Uterus (tissue), 4 donors: ENCODE results near the gene TRAF2. TPM values are rescaled to one million over a fixed set of nuclear protein-coding genes. Genes with fewer than 3 reads are reported as not detected.

Source experiments
- DNase-seq, 2 donors: peaks; one replicate each; pipeline ENCODE4 v3.0.0-alpha.2; 2019 to 2020
- H3K27ac ChIP-seq, 2 donors: fragments of 200-600 bp; sonication (generic); 1 replicate in 1 of 2; 2 replicates in 1 of 2; pipeline ENCODE4 v1.5.1; 2016 to 2018
- H3K27me3 ChIP-seq, 2 donors: fragments of 200-600 bp; sonication (generic); one replicate each; pipeline ENCODE4 v1.5.1; 2018 to 2019; ENCODE audit warnings: control low read depth in 1 of 2
- H3K36me3 ChIP-seq, 2 donors: fragments of 200-600 bp; sonication (generic); one replicate each; pipeline ENCODE4 v1.5.1; 2019; ENCODE audit warnings: control low read depth in 1 of 2
- H3K4me1 ChIP-seq, 2 donors: fragments of 200-600 bp; sonication (generic); one replicate each; pipeline ENCODE4 v1.5.1; 2018 to 2019; ENCODE audit warnings: control low read depth in 1 of 2
- H3K4me3 ChIP-seq, 2 donors: fragments of 200-600 bp; sonication (generic); 1 replicate in 1 of 2; 2 replicates in 1 of 2; pipeline ENCODE4 v1.5.1; 2018 to 2019; ENCODE audit warnings: mild to moderate bottlenecking in 1 of 2
- H3K9me3 ChIP-seq, 2 donors: fragments of 200-600 bp; sonication (generic); one replicate each; pipeline ENCODE4 v1.5.1; 2019; ENCODE audit warnings: control low read depth in 1 of 2
- POLR2A ChIP-seq, 2 donors: fragments of 450-650 bp; IDR thresholded peaks; one replicate each; pipeline ENCODE4 v1.6.1; 2016; ENCODE audit warnings: antibody characterized with exemption in 2 of 2, mild to moderate bottlenecking in 1 of 2, moderate library complexity in 1 of 2
- intact Hi-C: fragments of 100-400 bp; cut with DNase I; formaldehyde crosslinking; loops from one replicate; pipeline ENCODE4 v1.15.1; 2023; ENCODE audit warnings: low total_unique reads
- total RNA-seq, 4 donors: library from RNA; depleted of rRNA in 3 of 4; stranded (reverse); fragments of >200 nt in 3 of 4; gene quantifications; one replicate each; pipeline versions ENCODE4 v1.1.0 to v1.2.4, GENCODE V29; 2014 to 2023
- TF ChIP-seq, protein P1 (sequence below), 4 experiments: fragments of 200-600 bp in 2 of 4; fragments of 450-650 bp in 2 of 4; sonication (generic) in 2 of 4; IDR thresholded peaks; one replicate each; pipeline ENCODE4 v1.5.1; 2016 to 2019; ENCODE audit warnings: antibody characterized with exemption in 4 of 4, mild to moderate bottlenecking in 2 of 4, moderate library complexity in 1 of 4
- donor health status: DM: yes; HTN: yes; CAD: no.

The TRAF2 gene
- total RNA-seq, 4 donors from 2014 or later = 0.88 to 22.1 (median 11.9) TPM

DNA sequence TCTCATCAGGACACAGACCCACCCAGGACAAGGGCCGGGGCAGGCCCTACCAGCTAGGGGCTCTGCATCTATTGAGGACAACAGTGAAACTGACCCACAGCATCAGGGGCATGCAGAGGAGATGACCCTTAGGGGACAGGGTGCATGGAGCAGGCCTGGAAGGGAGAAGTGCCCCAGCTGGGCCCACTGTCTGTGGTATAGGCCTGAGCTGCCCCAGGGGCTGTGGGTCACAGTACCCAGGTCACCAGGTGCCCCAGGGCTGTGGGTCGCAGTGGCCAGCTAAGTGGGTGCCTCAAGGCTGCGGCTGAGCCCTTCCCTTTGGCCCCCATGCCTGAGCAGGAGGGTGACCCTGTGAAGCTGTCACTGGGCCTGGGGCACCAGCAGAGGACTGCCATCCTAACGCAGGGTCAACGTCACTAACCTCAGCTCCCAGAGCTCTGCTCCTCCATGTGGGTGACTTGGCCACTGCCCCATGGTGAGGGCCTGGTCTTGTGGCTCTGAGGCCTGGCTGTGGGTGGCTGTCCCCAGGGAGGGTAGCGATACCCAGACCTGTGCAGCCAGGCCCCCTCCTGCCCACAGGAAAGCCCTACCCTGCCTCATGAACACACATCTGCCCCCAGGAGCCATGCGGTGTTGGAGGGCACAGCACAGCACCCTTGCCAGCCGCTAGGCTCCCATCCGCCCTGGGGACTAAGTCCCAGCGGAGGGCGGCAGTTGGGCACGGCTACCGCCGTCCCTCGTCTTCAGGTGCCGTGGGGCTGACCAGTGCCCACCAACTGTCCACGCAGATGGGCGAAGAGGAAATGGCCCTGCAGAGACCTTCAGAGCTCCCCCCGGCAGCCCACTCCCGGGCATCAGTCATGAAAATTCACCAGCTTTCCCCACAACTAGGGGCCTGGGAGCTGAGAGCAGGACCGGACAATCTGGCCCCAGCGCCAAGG, 25.1 kb upstream of the TRAF2 start:
- intact Hi-C loops = no loop called here
- no peak overlapping the region for H3K4me3 ChIP-seq

DNA sequence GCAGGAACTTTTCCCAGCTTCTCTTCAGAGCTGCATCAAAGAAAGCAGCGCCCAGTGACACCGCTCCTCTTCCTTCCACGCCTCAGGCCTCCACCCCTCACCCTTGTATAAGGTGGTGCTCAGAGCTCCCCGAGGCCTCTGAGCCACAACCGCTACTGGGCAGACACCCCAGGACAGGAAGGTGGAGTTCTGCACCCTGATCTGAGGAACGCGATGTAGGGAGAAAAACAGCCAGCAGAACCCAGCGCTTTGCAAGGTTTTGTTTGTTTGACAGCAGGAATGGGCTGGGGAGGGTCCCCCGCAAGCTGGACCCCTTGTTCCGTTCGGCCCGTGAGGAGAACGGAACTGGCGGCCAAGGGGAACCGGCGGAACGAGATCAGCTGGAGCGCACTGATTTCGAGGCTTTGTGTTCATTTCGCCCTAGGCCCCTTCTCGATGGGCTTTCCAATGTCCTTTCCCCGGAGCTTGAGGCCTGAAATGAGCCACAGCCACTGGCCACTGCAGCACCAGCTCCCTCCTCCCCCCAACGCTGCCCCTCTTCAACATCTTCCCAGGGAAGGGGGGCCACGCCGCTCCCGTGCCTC, 24.4 kb upstream of the TRAF2 start:
- intact Hi-C loops = no loop called here
- no peak for TF ChIP-seq POLR2A (IDR thresholded peaks at IDR 0.05)
- TF ChIP-seq, protein P1, sequence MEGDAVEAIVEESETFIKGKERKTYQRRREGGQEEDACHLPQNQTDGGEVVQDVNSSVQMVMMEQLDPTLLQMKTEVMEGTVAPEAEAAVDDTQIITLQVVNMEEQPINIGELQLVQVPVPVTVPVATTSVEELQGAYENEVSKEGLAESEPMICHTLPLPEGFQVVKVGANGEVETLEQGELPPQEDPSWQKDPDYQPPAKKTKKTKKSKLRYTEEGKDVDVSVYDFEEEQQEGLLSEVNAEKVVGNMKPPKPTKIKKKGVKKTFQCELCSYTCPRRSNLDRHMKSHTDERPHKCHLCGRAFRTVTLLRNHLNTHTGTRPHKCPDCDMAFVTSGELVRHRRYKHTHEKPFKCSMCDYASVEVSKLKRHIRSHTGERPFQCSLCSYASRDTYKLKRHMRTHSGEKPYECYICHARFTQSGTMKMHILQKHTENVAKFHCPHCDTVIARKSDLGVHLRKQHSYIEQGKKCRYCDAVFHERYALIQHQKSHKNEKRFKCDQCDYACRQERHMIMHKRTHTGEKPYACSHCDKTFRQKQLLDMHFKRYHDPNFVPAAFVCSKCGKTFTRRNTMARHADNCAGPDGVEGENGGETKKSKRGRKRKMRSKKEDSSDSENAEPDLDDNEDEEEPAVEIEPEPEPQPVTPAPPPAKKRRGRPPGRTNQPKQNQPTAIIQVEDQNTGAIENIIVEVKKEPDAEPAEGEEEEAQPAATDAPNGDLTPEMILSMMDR (IDR thresholded peaks at IDR 0.05) = no peak
- Histone ChIP-seq H3K27me3 (no peaks in the 10 kb centered on the region), H3K4me1 (peaks cover 0 to 11% of the 10 kb centered on the region in 2 donors), H3K4me3 (no peak overlapping the region), H3K27ac (no peak overlapping the region), H3K36me3 (no peaks in the 10 kb centered on the region), H3K9me3 (no peaks in the 10 kb centered on the region)
- no peak for DNase-seq

More for the DNA sequence above, 25.1 kb upstream of the TRAF2 start:
- Histone ChIP-seq H3K36me3 (no peaks in the 10 kb centered on the region), H3K9me3 (no peaks in the 10 kb centered on the region), H3K27ac (no peak overlapping the region), H3K27me3 (no peaks in the 10 kb centered on the region), H3K4me1 (peaks cover 0 to 11% of the 10 kb centered on the region in 2 donors)
- DNase-seq = no peak
- TF ChIP-seq POLR2A (IDR thresholded peaks at IDR 0.05) = no peak
- TF ChIP-seq, protein P1 (IDR thresholded peaks at IDR 0.05) = no peak

DNA sequence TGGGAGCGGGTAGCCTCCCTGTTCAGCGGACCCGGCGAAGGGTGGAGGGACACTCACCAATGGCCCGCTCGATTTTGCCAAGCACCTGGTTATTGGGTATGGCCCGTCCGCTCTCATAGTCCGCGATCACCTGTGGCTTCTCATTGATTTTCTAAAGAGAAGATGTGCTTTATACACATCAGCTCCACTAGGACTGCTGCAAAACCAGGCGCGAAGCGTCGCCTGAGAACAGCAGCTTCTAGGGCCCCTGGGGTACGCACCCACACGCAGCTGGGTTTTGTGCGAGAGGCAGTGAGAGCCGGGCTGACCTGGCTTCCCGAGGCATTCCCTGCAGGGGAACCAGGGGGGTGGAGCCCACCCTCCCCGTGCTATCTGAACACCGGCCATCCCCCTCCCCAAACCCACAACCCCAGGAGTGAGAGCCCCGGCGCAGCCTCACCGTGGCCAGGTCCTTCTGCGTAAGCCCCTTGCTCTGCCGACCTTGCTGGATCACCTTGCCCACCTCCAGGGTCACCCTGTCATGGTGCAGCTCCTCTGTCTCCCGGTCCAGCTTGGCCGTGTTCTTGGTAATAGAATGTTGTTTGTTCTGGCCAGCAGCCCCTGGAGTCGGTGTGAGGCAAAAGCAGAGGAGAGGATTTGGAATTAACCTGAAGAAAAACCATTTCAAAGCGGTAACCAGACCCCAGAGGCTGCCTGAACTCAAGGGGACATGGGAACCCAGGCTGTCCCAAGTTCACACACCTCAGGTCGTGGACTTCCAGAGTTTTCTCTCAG, 23.3 kb upstream of the TRAF2 start:
- Histone ChIP-seq H3K9me3 (no peaks in the 10 kb centered on the region), H3K27me3 (no peaks in the 10 kb centered on the region), H3K36me3 (no peaks in the 10 kb centered on the region), H3K4me3 (no peak overlapping the region), H3K27ac (no peak overlapping the region), H3K4me1 (peaks cover 0 to 11% of the 10 kb centered on the region in 2 donors)
- intact Hi-C loops = no loop called here
- no peak for DNase-seq
- no peak for TF ChIP-seq POLR2A (IDR thresholded peaks at IDR 0.05)
- TF ChIP-seq, protein P1 (IDR thresholded peaks at IDR 0.05) = no peak

DNA sequence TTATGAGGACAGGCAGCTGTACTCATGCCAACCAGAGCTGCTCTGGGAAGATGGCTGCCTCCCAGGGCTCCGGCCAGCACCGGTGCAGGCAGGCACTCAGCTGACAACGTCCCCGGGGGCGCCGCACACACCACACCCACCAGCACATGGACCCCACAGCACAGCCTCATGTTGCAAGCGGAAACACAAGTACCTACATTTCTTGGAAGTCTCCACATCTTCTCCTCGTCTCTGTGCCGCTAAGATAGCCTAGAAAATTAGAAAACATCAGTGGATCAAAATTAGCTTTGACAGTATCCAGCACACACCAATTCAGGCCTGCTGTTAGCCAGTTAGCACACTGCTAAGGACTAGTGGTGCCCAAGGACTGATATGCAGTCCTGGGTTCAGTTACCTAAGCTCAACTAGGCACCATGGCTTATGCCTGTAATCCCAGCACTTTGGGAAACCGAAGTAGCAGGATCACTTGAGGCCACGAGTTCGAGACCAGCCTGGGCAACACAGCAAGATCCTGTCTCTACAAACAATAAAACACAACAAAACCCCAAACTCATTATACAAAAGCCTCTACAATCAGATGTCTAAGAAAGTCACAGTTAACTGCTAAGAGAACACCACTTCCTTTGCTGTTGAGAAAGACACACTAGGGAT, 22.6 kb upstream of the TRAF2 start:
- intact Hi-C loops = no loop called here
- Histone ChIP-seq H3K27me3 (no peaks in the 10 kb centered on the region), H3K4me1 (peaks cover 0 to 11% of the 10 kb centered on the region in 2 donors), H3K27ac (no peak overlapping the region), H3K36me3 (no peaks in the 10 kb centered on the region), H3K9me3 (no peaks in the 10 kb centered on the region), H3K4me3 (no peak overlapping the region)
- DNase-seq = no peak
- TF ChIP-seq POLR2A (IDR thresholded peaks at IDR 0.05) = no peak
- TF ChIP-seq, protein P1 (IDR thresholded peaks at IDR 0.05) = no peak
